HL-60 (cell line): ENCODE data around the gene PTPA.

ENCODE experiments used
- DNase-seq, 2 experiments: peaks; one replicate each; pipeline ENCODE4 v3.0.0-alpha.2; 2010 to 2020; ENCODE audit warnings: low read depth in 1 of 2, low spot score in 1 of 2
- H3K27ac ChIP-seq: fragments of 250-450 bp; sonication (Bioruptor Pico); replicated peaks from 2 replicates; pipeline ENCODE4 v1.5.1; 2020; ENCODE audit warnings: mild to moderate bottlenecking, moderate library complexity
- H3K27me3 ChIP-seq: fragments of 250-450 bp; sonication (Bioruptor Pico); 2 replicates; pipeline ENCODE4 v1.5.1; 2021; ENCODE audit warnings: mild to moderate bottlenecking, moderate library complexity; ENCODE audit not compliant: insufficient read depth, poor library complexity, severe bottlenecking
- H3K4me3 ChIP-seq: replicated peaks from 2 replicates; pipeline ENCODE4 v1.5.1; 2011; ENCODE audit warnings: mild to moderate bottlenecking, control low read depth, low read length; ENCODE audit not compliant: insufficient read depth
- GABPA ChIP-seq: IDR thresholded peaks from 2 replicates; pipeline ENCODE4 v1.6.1; 2012; ENCODE audit warnings: low read depth
- POLR2AphosphoS5 ChIP-seq: IDR thresholded peaks from 2 replicates; pipeline ENCODE4 v1.6.1; 2012; ENCODE audit warnings: low read depth
- SPI1 ChIP-seq: IDR thresholded peaks from 2 replicates; pipeline ENCODE4 v1.6.1; 2012; ENCODE audit warnings: low read depth, mild to moderate bottlenecking, borderline replicate concordance
- TF ChIP-seq, protein P1 (sequence below): IDR thresholded peaks from one replicate; pipeline ENCODE4 v1.5.1; 2011; ENCODE audit warnings: low read length, control low read depth, inconsistent platforms; ENCODE audit not compliant: insufficient read depth
- TF ChIP-seq, protein P2 (sequence below): IDR thresholded peaks from 2 replicates; pipeline ENCODE4 v1.6.1; 2012; ENCODE audit warnings: low read depth; ENCODE audit not compliant: insufficient replicate concordance

PTPA gene

DNA sequence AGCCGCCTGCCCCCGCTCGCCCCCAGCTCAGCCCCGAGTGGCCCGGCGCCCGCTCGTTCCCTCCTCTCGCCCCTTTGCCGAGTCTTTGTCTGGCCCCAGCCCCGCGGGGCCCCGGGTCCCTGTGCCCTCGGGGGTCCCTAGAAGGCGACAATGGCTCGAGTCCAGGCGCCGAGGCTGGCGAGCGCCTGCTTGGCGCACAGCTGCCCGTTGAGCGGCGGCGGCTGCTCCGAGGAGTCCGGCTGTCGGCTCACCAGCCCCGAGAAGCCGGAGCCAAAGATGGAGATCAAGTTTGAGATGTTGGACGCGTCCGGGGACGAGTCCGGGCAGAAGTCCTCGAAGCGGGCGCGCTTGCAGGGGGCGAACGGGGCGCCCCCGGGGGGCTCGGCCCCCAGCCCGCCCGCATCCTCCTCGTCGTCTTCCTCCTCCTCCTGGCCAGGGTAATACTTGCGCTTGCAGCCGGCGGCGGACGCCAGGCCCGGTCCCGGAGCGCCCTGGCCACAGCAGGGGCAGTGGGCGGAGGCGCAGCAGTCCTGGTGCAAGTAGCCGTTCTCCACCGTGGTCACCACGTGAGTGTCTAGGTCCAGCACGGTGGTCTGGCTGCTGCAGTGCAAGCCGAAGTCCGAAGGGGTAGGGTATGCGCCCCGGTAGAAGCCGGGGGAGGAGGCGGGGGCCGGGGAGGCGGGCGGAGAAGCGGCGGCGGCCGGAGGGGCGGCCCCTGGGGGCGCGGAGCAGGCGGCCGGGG is 65.7 kb downstream of the PTPA start:
- peak in 1 of 2 experiments; percentile 30 for DNase-seq
- peak overlapping the region; percentile 67 for H3K27ac ChIP-seq

DNA sequence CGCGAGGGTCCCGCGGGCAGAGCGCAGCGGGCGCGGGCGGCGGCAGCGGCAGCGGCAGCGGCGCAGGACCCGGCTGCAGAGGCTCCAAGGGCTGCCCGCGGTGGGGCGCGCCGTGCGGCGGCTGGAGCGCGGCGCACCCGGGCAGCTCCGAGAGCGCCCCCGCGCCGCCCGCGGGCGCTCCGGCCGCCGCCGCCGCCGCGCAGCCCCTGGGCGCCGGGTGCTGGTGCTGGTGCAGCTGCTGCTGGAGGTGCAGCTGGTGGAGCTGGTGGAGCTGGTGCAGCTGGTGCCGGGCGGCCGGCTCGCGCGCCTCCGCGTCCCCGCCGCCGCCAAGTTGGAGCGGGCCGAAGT is 66.2 kb downstream of the PTPA start:
- Histone ChIP-seq H3K4me3 (peak overlapping the region; percentile 77), H3K27me3 (no peaks in the 10 kb centered on the region), H3K27ac (no peak overlapping the region)
- DNase-seq: no peak
- TF ChIP-seq, protein P1, sequence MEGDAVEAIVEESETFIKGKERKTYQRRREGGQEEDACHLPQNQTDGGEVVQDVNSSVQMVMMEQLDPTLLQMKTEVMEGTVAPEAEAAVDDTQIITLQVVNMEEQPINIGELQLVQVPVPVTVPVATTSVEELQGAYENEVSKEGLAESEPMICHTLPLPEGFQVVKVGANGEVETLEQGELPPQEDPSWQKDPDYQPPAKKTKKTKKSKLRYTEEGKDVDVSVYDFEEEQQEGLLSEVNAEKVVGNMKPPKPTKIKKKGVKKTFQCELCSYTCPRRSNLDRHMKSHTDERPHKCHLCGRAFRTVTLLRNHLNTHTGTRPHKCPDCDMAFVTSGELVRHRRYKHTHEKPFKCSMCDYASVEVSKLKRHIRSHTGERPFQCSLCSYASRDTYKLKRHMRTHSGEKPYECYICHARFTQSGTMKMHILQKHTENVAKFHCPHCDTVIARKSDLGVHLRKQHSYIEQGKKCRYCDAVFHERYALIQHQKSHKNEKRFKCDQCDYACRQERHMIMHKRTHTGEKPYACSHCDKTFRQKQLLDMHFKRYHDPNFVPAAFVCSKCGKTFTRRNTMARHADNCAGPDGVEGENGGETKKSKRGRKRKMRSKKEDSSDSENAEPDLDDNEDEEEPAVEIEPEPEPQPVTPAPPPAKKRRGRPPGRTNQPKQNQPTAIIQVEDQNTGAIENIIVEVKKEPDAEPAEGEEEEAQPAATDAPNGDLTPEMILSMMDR: no peak
- TF ChIP-seq POLR2AphosphoS5: no peak
- TF ChIP-seq SPI1: no peak
- TF ChIP-seq GABPA: no peak
- TF ChIP-seq, protein P2, sequence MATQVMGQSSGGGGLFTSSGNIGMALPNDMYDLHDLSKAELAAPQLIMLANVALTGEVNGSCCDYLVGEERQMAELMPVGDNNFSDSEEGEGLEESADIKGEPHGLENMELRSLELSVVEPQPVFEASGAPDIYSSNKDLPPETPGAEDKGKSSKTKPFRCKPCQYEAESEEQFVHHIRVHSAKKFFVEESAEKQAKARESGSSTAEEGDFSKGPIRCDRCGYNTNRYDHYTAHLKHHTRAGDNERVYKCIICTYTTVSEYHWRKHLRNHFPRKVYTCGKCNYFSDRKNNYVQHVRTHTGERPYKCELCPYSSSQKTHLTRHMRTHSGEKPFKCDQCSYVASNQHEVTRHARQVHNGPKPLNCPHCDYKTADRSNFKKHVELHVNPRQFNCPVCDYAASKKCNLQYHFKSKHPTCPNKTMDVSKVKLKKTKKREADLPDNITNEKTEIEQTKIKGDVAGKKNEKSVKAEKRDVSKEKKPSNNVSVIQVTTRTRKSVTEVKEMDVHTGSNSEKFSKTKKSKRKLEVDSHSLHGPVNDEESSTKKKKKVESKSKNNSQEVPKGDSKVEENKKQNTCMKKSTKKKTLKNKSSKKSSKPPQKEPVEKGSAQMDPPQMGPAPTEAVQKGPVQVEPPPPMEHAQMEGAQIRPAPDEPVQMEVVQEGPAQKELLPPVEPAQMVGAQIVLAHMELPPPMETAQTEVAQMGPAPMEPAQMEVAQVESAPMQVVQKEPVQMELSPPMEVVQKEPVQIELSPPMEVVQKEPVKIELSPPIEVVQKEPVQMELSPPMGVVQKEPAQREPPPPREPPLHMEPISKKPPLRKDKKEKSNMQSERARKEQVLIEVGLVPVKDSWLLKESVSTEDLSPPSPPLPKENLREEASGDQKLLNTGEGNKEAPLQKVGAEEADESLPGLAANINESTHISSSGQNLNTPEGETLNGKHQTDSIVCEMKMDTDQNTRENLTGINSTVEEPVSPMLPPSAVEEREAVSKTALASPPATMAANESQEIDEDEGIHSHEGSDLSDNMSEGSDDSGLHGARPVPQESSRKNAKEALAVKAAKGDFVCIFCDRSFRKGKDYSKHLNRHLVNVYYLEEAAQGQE: no peak

More for the DNA sequence above, 65.7 kb downstream of the PTPA start:
- H3K4me3 ChIP-seq: peak overlapping the region; percentile 77
- TF ChIP-seq, protein P2: no peak
- TF ChIP-seq SPI1 (no peak), GABPA (no peak), POLR2AphosphoS5 (no peak)
- TF ChIP-seq, protein P1: no peak
- H3K27me3 ChIP-seq: no peaks in the 10 kb centered on the region

GRCh38 chr9:129177791-129178567 is 66.8 kb downstream of the PTPA start, which contains the start of gene IER5L:
Gene IER5L, minus strand, starts transcription at chr9:129178261. Its CDS starts 209 bp downstream, at chr9:129178052.
- Histone ChIP-seq H3K4me3 (peak within 1 kb of the TSS; percentile 77), H3K27ac (peak within 1 kb of the TSS; percentile 67), H3K27me3 (no peaks in the 10 kb centered on the region)
- DNase-seq: peak; percentile 81 to 94
- TF ChIP-seq, protein P1: no peak
- TF ChIP-seq, protein P2: peak; percentile 75
- 0 out of 2 replicates have a peak, but pooled peaks have one; percentile 28 for TF ChIP-seq GABPA
- TF ChIP-seq POLR2AphosphoS5: peak; percentile 94
